Ovary (tissue), 9 donors: Measurements from ENCODE around the gene BABAM2. TPM values are rescaled to one million over a fixed set of nuclear protein-coding genes. Genes with fewer than 3 reads are reported as not detected.

ENCODE experiments used
- DNase-seq, 5 donors: peaks; one replicate each; pipeline ENCODE4 v3.0.0-alpha.2; 2019 to 2020
- H3K27ac ChIP-seq, 2 donors: fragments of 200-600 bp; one replicate each; pipeline versions ENCODE4 v1.5.1 to v1.8.0; 2019 to 2022
- H3K27me3 ChIP-seq: fragments of 200-600 bp; one replicate; pipeline ENCODE4 v1.8.0; 2022
- H3K36me3 ChIP-seq: fragments of 200-600 bp; sonication (generic); one replicate; pipeline ENCODE4 v1.5.1; 2019
- H3K4me1 ChIP-seq: one replicate; pipeline ENCODE4 v1.8.1; 2013; ENCODE audit warnings: mild to moderate bottlenecking, moderate library complexity; ENCODE audit not compliant: insufficient read depth
- H3K4me3 ChIP-seq: fragments of 200-600 bp; sonication (generic); one replicate; pipeline ENCODE4 v1.5.1; 2017
- H3K9me3 ChIP-seq, 2 donors: fragments of 200-600 bp in 1 of 2; sonication (generic) in 1 of 2; one replicate each; pipeline versions ENCODE4 v1.5.1 to v1.8.1; 2013 to 2019; ENCODE audit warnings: mild to moderate bottlenecking in 1 of 2, moderate library complexity in 1 of 2
- CTCF ChIP-seq, 3 donors: fragments of 450-650 bp in 2 of 3; fragments of 200-600 bp in 1 of 3; IDR thresholded peaks; one replicate each; pipeline versions ENCODE4 v1.5.1 to v1.8.0; 2016 to 2022; ENCODE audit warnings: antibody characterized with exemption in 3 of 3, mild to moderate bottlenecking in 1 of 3
- EP300 ChIP-seq: sonication (generic); formaldehyde crosslinking; IDR thresholded peaks from one replicate; pipeline ENCODE4 v1.6.1; 2017; ENCODE audit warnings: antibody characterized with exemption
- POLR2A ChIP-seq: fragments of 450-650 bp; IDR thresholded peaks from one replicate; pipeline ENCODE4 v1.6.1; 2017; ENCODE audit warnings: antibody characterized with exemption, mild to moderate bottlenecking, moderate library complexity
- WGBS, 3 donors: extraction: QIAGEN DNeasy Blood & Tissue Kit in 1 of 3; methylation state at CpG; one replicate each; pipeline versions ENCODE4 v1.1.5 to v1.1.7; 2013 to 2017; 5-methylcytosine and 5-hydroxymethylcytosine counted together
- intact Hi-C, 4 donors: fragments of 100-400 bp; cut with DNase I; formaldehyde crosslinking; loops; one replicate each; pipeline versions ENCODE4 v1.11.0 to v1.15.1; 2022 to 2023
- polyA plus RNA-seq, 2 donors: library from polyadenylated mRNA; stranded (reverse); fragments of 200-250 nt in 1 of 2; fragments of 350-450 nt in 1 of 2; fragmentation: Illumina TruSeq in 1 of 2; extraction: RNeasy Lipid Tissue Mini Kit (QIAGEN cat#74804) in 1 of 2; gene quantifications; one replicate each; pipeline ENCODE4 v1.2.3, GENCODE V29; 2013 to 2014
- total RNA-seq, 7 donors: library from RNA; depleted of rRNA in 2 of 7; stranded (reverse); fragments of >200 nt in 2 of 7; fragmentation: NEBNext Ultra II Directional in 3 of 7; extraction: Animal tissue kit (Norgen Biotek cat#: 25700) in 3 of 7; gene quantifications; one replicate each; pipeline versions ENCODE4 v1.1.0 to v1.2.4, GENCODE V29; 2016 to 2023
- donor health status: DM: no; HTN: no; CAD: no; lungs with moderate emphysema.
- donor health status: DM: no; HTN: no; CAD: no.
- donor health status: Bipolar disorder and iron deficiency.
- donor health status: DM: yes; HTN: yes; CAD: no.
- donor health status: DM: no; HTN: no; CAD: no.
- donor health status: DM: yes; HTN: yes; CAD: no.

Gene BABAM2
- total and polyA plus RNA-seq, 9 donors, result 22.0 to 96.7 (median 46.8) TPM

GRCh38 chr2:27921880-27922547 is 31.5 kb downstream of the BABAM2 start:
- H3K27ac ChIP-seq, result no peak overlapping the region
- TF ChIP-seq CTCF (IDR thresholded peaks at IDR 0.05) (no peak), POLR2A (no peak), EP300 (no peak)
- intact Hi-C loops, result no loop called here

GRCh38 chr2:27922842-27923241 is 32.3 kb downstream of the BABAM2 start:
- TF ChIP-seq CTCF (IDR thresholded peaks at IDR 0.05), result no peak
- no peak for TF ChIP-seq EP300
- TF ChIP-seq POLR2A, result no peak
- Histone ChIP-seq H3K27ac (no peak overlapping the region), H3K9me3 (no peaks in the 10 kb centered on the region), H3K27me3 (no peaks in the 10 kb centered on the region), H3K36me3 (no peaks in the 10 kb centered on the region), H3K4me3 (no peak overlapping the region), H3K4me1 (no peaks in the 10 kb centered on the region)
- no peak for DNase-seq
- intact Hi-C loops, result no loop called here
- 51 to 73% (median 55%) methylated on average over 1 of the region's 1 CpG for WGBS, 3 donors

More at GRCh38 chr2:27921880-27922547, 31.5 kb downstream of the BABAM2 start:
- Histone ChIP-seq H3K4me1 (no peaks in the 10 kb centered on the region), H3K36me3 (no peaks in the 10 kb centered on the region), H3K27me3 (no peaks in the 10 kb centered on the region), H3K9me3 (no peaks in the 10 kb centered on the region), H3K4me3 (no peak overlapping the region)
- WGBS, 3 donors, result 90 to 98% (median 93%) methylated on average over 6 of the region's 6 CpGs
- DNase-seq, result no peak

GRCh38 chr2:27925766-27926472 is 35.4 kb downstream of the BABAM2 start:
- H3K4me3 ChIP-seq, result no peak overlapping the region
- no peaks in the 10 kb centered on the region for H3K9me3 ChIP-seq
- no peak overlapping the region for H3K27ac ChIP-seq
- intact Hi-C loops, result no loop called here
- H3K27me3 ChIP-seq, result no peaks in the 10 kb centered on the region
- no peaks in the 10 kb centered on the region for H3K36me3 ChIP-seq
- no peak for DNase-seq
- 89 to 94% (median 89%) methylated on average over 4 of the region's 4 CpGs for WGBS, 3 donors
- TF ChIP-seq POLR2A (no peak), CTCF (IDR thresholded peaks at IDR 0.05) (no peak), EP300 (no peak)
- H3K4me1 ChIP-seq, result no peaks in the 10 kb centered on the region

GRCh38 chr2:27929916-27930486 is 39.5 kb downstream of the BABAM2 start:
- WGBS, 3 donors, result 50 to 60% (median 56%) methylated on average over 11 of the region's 11 CpGs
- DNase-seq, result no peak
- intact Hi-C loops, result no loop called here
- TF ChIP-seq POLR2A (no peak), CTCF (IDR thresholded peaks at IDR 0.05) (no peak), EP300 (no peak)
- Histone ChIP-seq H3K27ac (no peak overlapping the region), H3K27me3 (no peaks in the 10 kb centered on the region), H3K9me3 (no peaks in the 10 kb centered on the region), H3K4me3 (no peak overlapping the region), H3K36me3 (no peaks in the 10 kb centered on the region), H3K4me1 (no peaks in the 10 kb centered on the region)
